Measurements from ENCODE around the gene SYT4. TPM values are rescaled to one million over a fixed set of nuclear protein-coding genes. Genes with fewer than 3 reads are reported as not detected.

SYT4 gene, protein sequence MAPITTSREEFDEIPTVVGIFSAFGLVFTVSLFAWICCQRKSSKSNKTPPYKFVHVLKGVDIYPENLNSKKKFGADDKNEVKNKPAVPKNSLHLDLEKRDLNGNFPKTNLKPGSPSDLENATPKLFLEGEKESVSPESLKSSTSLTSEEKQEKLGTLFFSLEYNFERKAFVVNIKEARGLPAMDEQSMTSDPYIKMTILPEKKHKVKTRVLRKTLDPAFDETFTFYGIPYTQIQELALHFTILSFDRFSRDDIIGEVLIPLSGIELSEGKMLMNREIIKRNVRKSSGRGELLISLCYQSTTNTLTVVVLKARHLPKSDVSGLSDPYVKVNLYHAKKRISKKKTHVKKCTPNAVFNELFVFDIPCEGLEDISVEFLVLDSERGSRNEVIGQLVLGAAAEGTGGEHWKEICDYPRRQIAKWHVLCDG
- total RNA-seq, result under 1 TPM; 0.38 to 0.53 TPM
- 12.8 TPM for polyA plus RNA-seq (2013, experiment 1 of 2)
- polyA plus RNA-seq (2013, experiment 2 of 2), result 9.1 TPM
- long read RNA-seq, experiment 1, result 0 reads
- long read RNA-seq, experiment 2, result 0 reads
- long read RNA-seq, experiment 3, full-length matches to known transcripts, result 4 of 4 reads
- long read RNA-seq, experiment 3, partial matches to known transcripts, result 0 of 4 reads
- long read RNA-seq, experiment 3, other reads (novel, unspliced or antisense), result 0 of 4 reads
- long read RNA-seq, experiment 4, result 0 reads

- TF ChIP-seq CTCF (conservative IDR thresholded peaks at IDR 0.05), result no peak
- 3 to 4% methylated on average over 8 to 20 of the region's 20 CpGs for WGBS, 2 experiments (ENCODE audit: insufficient coverage in 1 of 2, insufficient read length in 1 of 2)
- Mint-ChIP-seq H3K27ac (no peak within 1 kb of the TSS), H3K27me3 (ENCODE audit: insufficient read depth) (peaks cover 1% of the 10 kb centered on the region), H3K9me3 (no peaks in the 10 kb centered on the region), H3K36me3 (ENCODE audit: low read depth) (no peaks in the 10 kb centered on the region), H3K4me1 (peaks cover 7% of the 10 kb centered on the region), H3K4me3 (peak within 1 kb of the TSS; percentile 26)
- Histone ChIP-seq H3K27me3 (ENCODE audit: control insufficient read depth, insufficient read depth, low read length, poor library complexity, severe bottlenecking) (no peaks in the 10 kb centered on the region), H3K36me3 (ENCODE audit: control insufficient read depth, insufficient read depth, low read length) (no peaks in the 10 kb centered on the region), H3K9ac (ENCODE audit: extremely low read depth, low read length, poor library complexity, severe bottlenecking) (no peak within 1 kb of the TSS), H3K9me3 (ENCODE audit: control insufficient read depth, low read length) (no peaks in the 10 kb centered on the region), H3K4me3 (ENCODE audit: low read length) (peak within 1 kb of the TSS; percentile 37), H3K4me1 (ENCODE audit: control insufficient read depth, insufficient read depth, low read length) (no peaks in the 10 kb centered on the region), H3K27ac (ENCODE audit: low read depth, low read length) (no peak within 1 kb of the TSS)
- peak; percentile 94 for DNase-seq
Measured at GRCh38 chr18:43277164-43277600, at the start of gene SYT4. Gene SYT4, minus strand, starts transcription at chr18:43277490. Its CDS starts 209 bp downstream, at chr18:43277281.

DNA sequence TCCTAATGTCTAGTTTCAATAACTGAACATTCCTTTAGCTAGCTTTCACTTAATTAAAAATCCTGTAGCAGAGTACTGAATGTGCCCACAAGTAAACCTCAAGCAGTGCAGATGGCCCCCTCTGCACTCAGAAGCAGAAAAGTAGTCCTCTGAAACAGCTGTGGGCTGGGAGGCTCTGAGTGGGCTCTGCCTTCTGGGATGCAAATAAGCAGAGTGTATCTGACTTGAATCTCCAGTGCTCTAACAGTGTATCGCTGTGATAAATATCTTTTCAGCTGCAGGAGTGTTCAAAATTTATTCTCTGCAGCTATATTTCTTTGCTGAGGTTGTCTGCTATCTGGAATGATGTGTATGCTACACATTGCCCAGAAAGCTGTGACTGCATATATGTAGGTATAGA, 44.8 kb upstream of the SYT4 start:
- H3K9me3 ChIP-seq (ENCODE audit: control insufficient read depth, low read length), result no peaks in the 10 kb centered on the region
- no peak overlapping the region for H3K4me3 ChIP-seq (ENCODE audit: low read length)
- no peak overlapping the region for H3K27ac Mint-ChIP-seq
- no peaks in the 10 kb centered on the region for H3K4me1 Mint-ChIP-seq
- no peaks in the 10 kb centered on the region for H3K9me3 Mint-ChIP-seq
- no peak overlapping the region for H3K27ac ChIP-seq (ENCODE audit: low read depth, low read length)
- WGBS, 2 experiments (ENCODE audit: insufficient coverage in 1 of 2, insufficient read length in 1 of 2), result 86 to 88% methylated on average over 1 of the region's 1 CpG
- no peak for TF ChIP-seq CTCF (conservative IDR thresholded peaks at IDR 0.05)
- no peaks in the 10 kb centered on the region for H3K36me3 ChIP-seq (ENCODE audit: control insufficient read depth, insufficient read depth, low read length)
- no peaks in the 10 kb centered on the region for H3K4me1 ChIP-seq (ENCODE audit: control insufficient read depth, insufficient read depth, low read length)
- H3K27me3 Mint-ChIP-seq (ENCODE audit: insufficient read depth), result no peaks in the 10 kb centered on the region
- no peak overlapping the region for H3K4me3 Mint-ChIP-seq
- H3K9ac ChIP-seq (ENCODE audit: extremely low read depth, low read length, poor library complexity, severe bottlenecking), result no peak overlapping the region
- H3K36me3 Mint-ChIP-seq (ENCODE audit: low read depth), result no peaks in the 10 kb centered on the region
- DNase-seq, result no peak
- no peaks in the 10 kb centered on the region for H3K27me3 ChIP-seq (ENCODE audit: control insufficient read depth, insufficient read depth, low read length, poor library complexity, severe bottlenecking)

DNA sequence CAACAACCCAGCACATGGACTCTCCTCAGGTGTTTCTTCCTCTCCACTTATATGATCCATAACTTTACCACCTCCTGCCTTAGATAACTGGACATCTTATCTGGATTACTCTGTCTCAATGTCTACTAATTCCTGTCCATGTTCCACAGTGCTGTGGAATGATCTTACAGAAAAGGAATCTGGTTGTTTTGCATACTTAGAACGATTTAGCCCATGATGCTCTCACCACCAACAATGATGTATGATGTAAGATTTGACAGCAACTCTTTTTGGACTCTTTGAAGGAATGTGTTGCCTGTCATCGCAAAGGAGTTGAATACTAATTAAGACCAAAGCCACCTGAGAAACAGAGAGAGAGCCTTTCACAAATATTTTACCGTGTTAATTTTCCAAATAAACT, 37.7 kb upstream of the SYT4 start:
- TF ChIP-seq CTCF (conservative IDR thresholded peaks at IDR 0.05), result no peak
- Mint-ChIP-seq H3K9me3 (no peaks in the 10 kb centered on the region), H3K4me3 (no peak overlapping the region), H3K36me3 (ENCODE audit: low read depth) (no peaks in the 10 kb centered on the region), H3K4me1 (no peaks in the 10 kb centered on the region), H3K27ac (no peak overlapping the region), H3K27me3 (ENCODE audit: insufficient read depth) (no peaks in the 10 kb centered on the region)
- Histone ChIP-seq H3K9me3 (ENCODE audit: control insufficient read depth, low read length) (no peaks in the 10 kb centered on the region), H3K4me1 (ENCODE audit: control insufficient read depth, insufficient read depth, low read length) (no peaks in the 10 kb centered on the region), H3K9ac (ENCODE audit: extremely low read depth, low read length, poor library complexity, severe bottlenecking) (no peak overlapping the region), H3K27ac (ENCODE audit: low read depth, low read length) (no peak overlapping the region), H3K36me3 (ENCODE audit: control insufficient read depth, insufficient read depth, low read length) (no peaks in the 10 kb centered on the region), H3K4me3 (ENCODE audit: low read length) (no peak overlapping the region), H3K27me3 (ENCODE audit: control insufficient read depth, insufficient read depth, low read length, poor library complexity, severe bottlenecking) (no peaks in the 10 kb centered on the region)
- 94% methylated on average over 3 of the region's 3 CpGs; no CpG with 5 or more reads in 1 of the 2 experiments for WGBS, 2 experiments (ENCODE audit: insufficient coverage in 1 of 2, insufficient read length in 1 of 2)
- no peak for DNase-seq

Measured in endodermal cell (in vitro differentiated cells).